ENCODE measurements around the gene FBXO34. TPM values are rescaled to one million over a fixed set of nuclear protein-coding genes. Genes with fewer than 3 reads are reported as not detected.

The FBXO34 gene
- total RNA-seq, 1 donor from 2014 or later = 20.4 TPM

GRCh38 chr14:55349565-55349964, 78.3 kb downstream of the FBXO34 start:
- H3K4me1 Mint-ChIP-seq = peaks cover 38% of the 10 kb centered on the region
- H3K36me3 Mint-ChIP-seq (ENCODE audit: low read depth) = peaks cover 23% of the 10 kb centered on the region
- no peaks in the 10 kb centered on the region for H3K9me3 Mint-ChIP-seq
- DNase-seq = no peak
- intact Hi-C loops (cut with micrococcal nuclease) = loop anchor here (1.0 kb wide), 2 partner anchors 16 to 78 kb away; partner anchors contain the start of gene FBXO34
- peak; percentile 74 for ATAC-seq (ENCODE audit: low read depth)
- TF ChIP-seq, protein P1, sequence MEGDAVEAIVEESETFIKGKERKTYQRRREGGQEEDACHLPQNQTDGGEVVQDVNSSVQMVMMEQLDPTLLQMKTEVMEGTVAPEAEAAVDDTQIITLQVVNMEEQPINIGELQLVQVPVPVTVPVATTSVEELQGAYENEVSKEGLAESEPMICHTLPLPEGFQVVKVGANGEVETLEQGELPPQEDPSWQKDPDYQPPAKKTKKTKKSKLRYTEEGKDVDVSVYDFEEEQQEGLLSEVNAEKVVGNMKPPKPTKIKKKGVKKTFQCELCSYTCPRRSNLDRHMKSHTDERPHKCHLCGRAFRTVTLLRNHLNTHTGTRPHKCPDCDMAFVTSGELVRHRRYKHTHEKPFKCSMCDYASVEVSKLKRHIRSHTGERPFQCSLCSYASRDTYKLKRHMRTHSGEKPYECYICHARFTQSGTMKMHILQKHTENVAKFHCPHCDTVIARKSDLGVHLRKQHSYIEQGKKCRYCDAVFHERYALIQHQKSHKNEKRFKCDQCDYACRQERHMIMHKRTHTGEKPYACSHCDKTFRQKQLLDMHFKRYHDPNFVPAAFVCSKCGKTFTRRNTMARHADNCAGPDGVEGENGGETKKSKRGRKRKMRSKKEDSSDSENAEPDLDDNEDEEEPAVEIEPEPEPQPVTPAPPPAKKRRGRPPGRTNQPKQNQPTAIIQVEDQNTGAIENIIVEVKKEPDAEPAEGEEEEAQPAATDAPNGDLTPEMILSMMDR (IDR thresholded peaks at IDR 0.05) = no peak
- H3K27ac Mint-ChIP-seq = peak overlapping the region; percentile 81
- peak overlapping the region; percentile 3 for H3K4me3 Mint-ChIP-seq
- CTCF ChIA-PET = interaction anchor here (3.9 kb wide), 1 partner anchor 79 kb away, joined by 14 read pairs; the partner anchor contains the start of gene FBXO34
- H3K27me3 Mint-ChIP-seq = no peaks in the 10 kb centered on the region
- POLR2A ChIA-PET = interaction anchor here (0.5 to 0.6 kb wide), 3 partner anchors 77 to 215 kb away, joined by 3 to 5 read pairs (median 4); no protein-coding TSS in a partner anchor

- TF ChIP-seq, protein P1 (IDR thresholded peaks at IDR 0.05) = no peak
- H3K27me3 Mint-ChIP-seq = no peaks in the 10 kb centered on the region
- ATAC-seq (ENCODE audit: low read depth) (no peak), DNase-seq (no peak)
- no peak overlapping the region for H3K27ac Mint-ChIP-seq
- peaks cover 34% of the 10 kb centered on the region for H3K4me1 Mint-ChIP-seq
- H3K9me3 Mint-ChIP-seq = no peaks in the 10 kb centered on the region
- CTCF ChIA-PET = interaction anchor here (1.0 to 3.9 kb wide), 2 partner anchors 80 to 137 kb away, joined by 3 to 14 read pairs; partner anchors contain the start of gene FBXO34
- POLR2A ChIA-PET = no interaction called here
- intact Hi-C loops (cut with micrococcal nuclease) = no loop called here
- peaks cover 23% of the 10 kb centered on the region for H3K36me3 Mint-ChIP-seq (ENCODE audit: low read depth)
- H3K4me3 Mint-ChIP-seq = no peak overlapping the region
These were observed 79.2 kb downstream of the FBXO34 start for GRCh38 chr14:55350461-55350860.

DNA sequence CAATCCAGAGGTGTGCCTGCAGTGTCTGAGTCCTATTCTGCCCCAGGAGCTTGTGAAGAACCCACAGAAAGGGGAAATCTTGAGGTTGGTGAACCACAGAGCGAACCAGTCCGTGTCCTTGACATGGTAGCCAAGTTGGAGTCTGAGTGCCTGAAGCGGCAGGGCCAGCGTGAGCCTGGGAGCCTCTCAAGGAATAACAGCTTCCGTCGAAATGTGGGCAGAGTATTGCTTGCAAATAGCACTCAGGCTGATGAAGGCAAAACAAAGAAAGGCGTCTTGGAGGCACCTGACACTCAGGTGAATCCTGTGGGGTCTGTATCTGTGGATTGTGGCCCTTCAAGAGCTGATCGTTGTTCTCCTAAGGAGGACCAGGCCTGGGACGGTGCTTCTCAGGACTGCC, 79.9 kb downstream of the FBXO34 start:
- Mint-ChIP-seq H3K9me3 (no peaks in the 10 kb centered on the region), H3K4me3 (no peak overlapping the region), H3K27ac (no peak overlapping the region), H3K4me1 (peaks cover 31% of the 10 kb centered on the region), H3K27me3 (no peaks in the 10 kb centered on the region), H3K36me3 (ENCODE audit: low read depth) (peaks cover 23% of the 10 kb centered on the region)
- CTCF ChIA-PET = interaction anchor here (1.0 to 3.9 kb wide), 2 partner anchors 80 to 138 kb away, joined by 3 to 14 read pairs; partner anchors contain the start of gene FBXO34
- POLR2A ChIA-PET = no interaction called here
- intact Hi-C loops (cut with micrococcal nuclease) = no loop called here
- DNase-seq (no peak), ATAC-seq (ENCODE audit: low read depth) (no peak)
- TF ChIP-seq, protein P1 (IDR thresholded peaks at IDR 0.05) = no peak

DNA sequence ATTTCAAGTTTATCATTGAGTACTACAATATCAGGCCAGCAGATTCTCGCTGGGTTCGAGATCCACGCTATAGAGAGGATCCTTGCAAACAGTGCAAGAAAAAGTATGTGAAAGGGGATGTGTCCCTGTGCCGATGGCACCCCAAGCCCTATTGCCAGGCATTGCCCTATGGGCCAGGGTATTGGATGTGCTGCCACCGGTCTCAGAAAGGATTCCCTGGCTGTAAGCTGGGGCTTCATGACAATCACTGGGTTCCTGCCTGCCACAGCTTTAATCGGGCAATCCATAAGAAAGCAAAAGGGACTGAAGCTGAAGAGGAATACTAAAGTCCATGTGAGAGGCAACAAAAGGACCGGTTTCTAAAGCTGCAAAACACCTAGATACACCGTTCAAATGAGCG, 81.0 kb downstream of the FBXO34 start:
- CTCF ChIA-PET = interaction anchor here (1.1 to 3.9 kb wide), 2 partner anchors 82 to 139 kb away, joined by 3 to 14 read pairs; partner anchors contain the start of gene FBXO34
- intact Hi-C loops (cut with micrococcal nuclease) = no loop called here
- no peaks in the 10 kb centered on the region for H3K27me3 Mint-ChIP-seq
- no peaks in the 10 kb centered on the region for H3K9me3 Mint-ChIP-seq
- DNase-seq (no peak), ATAC-seq (ENCODE audit: low read depth) (no peak)
- peaks cover 23% of the 10 kb centered on the region for H3K36me3 Mint-ChIP-seq (ENCODE audit: low read depth)
- H3K4me3 Mint-ChIP-seq = no peak overlapping the region
- no peak overlapping the region for H3K27ac Mint-ChIP-seq
- TF ChIP-seq, protein P1 (IDR thresholded peaks at IDR 0.05) = no peak
- POLR2A ChIA-PET = no interaction called here
- H3K4me1 Mint-ChIP-seq = peaks cover 26% of the 10 kb centered on the region

DNA sequence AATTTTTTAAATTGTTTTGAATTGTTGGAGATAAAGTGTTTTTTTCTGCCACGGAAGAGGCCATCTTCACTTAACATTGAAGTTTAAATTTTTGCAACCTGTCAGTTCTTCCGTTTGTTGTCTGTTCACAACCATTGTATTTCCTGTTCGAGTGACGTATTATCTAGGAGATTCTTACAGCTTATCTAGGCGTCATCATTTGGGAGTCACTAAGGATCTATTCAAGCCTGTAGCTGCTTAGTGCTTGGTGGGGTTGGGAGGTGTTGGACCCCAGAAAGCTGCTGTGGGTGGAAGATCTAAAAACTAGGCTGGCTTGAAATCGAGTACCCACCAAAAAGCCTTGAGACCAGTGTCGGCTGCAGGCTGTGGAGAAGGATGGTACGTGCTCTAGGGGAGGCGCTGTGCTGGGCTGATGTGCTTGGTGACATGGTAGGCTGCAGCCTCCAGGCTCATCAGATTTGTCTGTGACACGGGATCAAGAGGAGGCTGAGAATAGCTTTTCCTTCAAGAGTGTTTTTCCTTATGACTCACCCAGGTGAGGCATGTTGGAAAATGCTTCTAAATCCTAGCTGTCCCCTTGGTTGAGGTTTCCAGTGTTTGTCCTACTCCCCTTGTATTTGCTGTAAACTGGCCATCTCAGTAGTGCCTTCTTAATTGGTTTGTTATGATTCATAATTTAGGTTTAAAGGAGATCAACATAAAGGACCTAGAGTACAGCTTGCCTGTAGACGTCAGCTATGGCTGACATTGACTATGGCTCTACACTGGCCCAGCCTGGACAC, 82.7 kb downstream of the FBXO34 start:
- Mint-ChIP-seq H3K9me3 (no peaks in the 10 kb centered on the region), H3K27ac (no peak overlapping the region), H3K4me3 (no peak overlapping the region), H3K27me3 (no peaks in the 10 kb centered on the region), H3K36me3 (ENCODE audit: low read depth) (peaks cover 23% of the 10 kb centered on the region), H3K4me1 (peaks cover 16% of the 10 kb centered on the region)
- CTCF ChIA-PET = interaction anchor here (0.6 to 3.7 kb wide), 25 partner anchors 10 to 302 kb away, joined by 3 to 50 read pairs (median 5); partner anchors contain the start of genes FBXO34 and MAPK1IP1L
- no peak for ATAC-seq (ENCODE audit: low read depth)
- POLR2A ChIA-PET = interaction anchor here (1.0 to 1.2 kb wide), 2 partner anchors 82 to 282 kb away, joined by 3 to 6 read pairs; no protein-coding TSS in a partner anchor
- no peak for DNase-seq
- intact Hi-C loops (cut with micrococcal nuclease) = loop anchor here (1.0 kb wide), 4 partner anchors 83 to 265 kb away; partner anchors contain the start of gene FBXO34
- TF ChIP-seq, protein P1 (IDR thresholded peaks at IDR 0.05) = no peak
